ENCODE data around the gene MAPKAPK2. TPM values are rescaled to one million over a fixed set of nuclear protein-coding genes. Genes with fewer than 3 reads are reported as not detected.

The MAPKAPK2 gene
- total and polyA plus RNA-seq, 10 donors: 42.2 to 129 (median 94.2) TPM

- no peak for TF ChIP-seq CTCF (IDR thresholded peaks at IDR 0.05 in 8 of 11, conservative IDR thresholded peaks at IDR 0.05 in 3 of 11)
- no peak for TF ChIP-seq POLR2A (IDR thresholded peaks at IDR 0.05)
- TF ChIP-seq POLR2AphosphoS5 (IDR thresholded peaks at IDR 0.05): no peak
- Histone ChIP-seq H3K27me3 (replicated peaks in 1 of 7) (peaks cover 0 to 22% (median 0%) of the 10 kb centered on the region in 7 donors), H3K9me3 (no peaks in the 10 kb centered on the region), H3K27ac (no peak overlapping the region), H3K4me3 (no peak overlapping the region), H3K36me3 (no peaks in the 10 kb centered on the region), H3K4me1 (peaks cover 0 to 15% (median 9%) of the 10 kb centered on the region in 6 donors)
- no peak for DNase-seq
- intact Hi-C loops (cut with DNase I; ENCODE audit: low total_unique reads): no loop called here
- WGBS, 5 donors: 91 to 95% (median 92%) methylated on average over 7 of the region's 7 CpGs
Measured at GRCh38 chr1:206653715-206654459, 30.8 kb upstream of the MAPKAPK2 start.

GRCh38 chr1:206654828-206655227, 29.9 kb upstream of the MAPKAPK2 start:
- H3K36me3 ChIP-seq: no peaks in the 10 kb centered on the region
- H3K4me3 ChIP-seq: no peak overlapping the region
- peaks cover 0 to 27% (median 0%) of the 10 kb centered on the region in 7 donors for H3K27me3 ChIP-seq (replicated peaks in 1 of 7)
- intact Hi-C loops (cut with DNase I; ENCODE audit: low total_unique reads): no loop called here
- no peak for TF ChIP-seq CTCF (IDR thresholded peaks at IDR 0.05 in 8 of 11, conservative IDR thresholded peaks at IDR 0.05 in 3 of 11)
- H3K27ac ChIP-seq: no peak overlapping the region
- peaks cover 0 to 22% (median 12%) of the 10 kb centered on the region in 6 donors for H3K4me1 ChIP-seq
- H3K9me3 ChIP-seq: no peaks in the 10 kb centered on the region
- 55 to 61% (median 56%) methylated on average over 2 of the region's 2 CpGs for WGBS, 5 donors
- no peak for DNase-seq

GRCh38 chr1:206655471-206655882, 29.2 kb upstream of the MAPKAPK2 start:
- H3K27ac ChIP-seq: no peak overlapping the region
- intact Hi-C loops (cut with DNase I; ENCODE audit: low total_unique reads): no loop called here
- 77 to 86% (median 80%) methylated on average over 4 of the region's 4 CpGs for WGBS, 5 donors
- no peaks in the 10 kb centered on the region for H3K9me3 ChIP-seq
- no peak overlapping the region for H3K4me3 ChIP-seq
- peaks cover 0 to 27% (median 12%) of the 10 kb centered on the region in 6 donors for H3K4me1 ChIP-seq
- TF ChIP-seq CTCF (IDR thresholded peaks at IDR 0.05 in 8 of 11, conservative IDR thresholded peaks at IDR 0.05 in 3 of 11) (no peak), POLR2AphosphoS5 (IDR thresholded peaks at IDR 0.05) (no peak), POLR2A (IDR thresholded peaks at IDR 0.05) (no peak)
- no peak for DNase-seq
- no peaks in the 10 kb centered on the region for H3K36me3 ChIP-seq
- H3K27me3 ChIP-seq (replicated peaks in 1 of 7): peaks cover 0 to 27% (median 0%) of the 10 kb centered on the region in 7 donors

GRCh38 chr1:206656936-206657335, 27.8 kb upstream of the MAPKAPK2 start:
- TF ChIP-seq POLR2AphosphoS5 (IDR thresholded peaks at IDR 0.05): no peak
- no peak for TF ChIP-seq CTCF (IDR thresholded peaks at IDR 0.05 in 8 of 11, conservative IDR thresholded peaks at IDR 0.05 in 3 of 11)
- TF ChIP-seq POLR2A (IDR thresholded peaks at IDR 0.05): no peak
- H3K4me1 ChIP-seq: peaks cover 0 to 27% (median 12%) of the 10 kb centered on the region in 6 donors
- H3K27ac ChIP-seq: no peak overlapping the region
- 80 to 91% (median 85%) methylated on average over 3 of the region's 3 CpGs for WGBS, 5 donors
- no peaks in the 10 kb centered on the region for H3K36me3 ChIP-seq
- H3K9me3 ChIP-seq: no peaks in the 10 kb centered on the region
- intact Hi-C loops (cut with DNase I; ENCODE audit: low total_unique reads): no loop called here
- H3K4me3 ChIP-seq: no peak overlapping the region
- DNase-seq: no peak
- peaks cover 0 to 27% (median 0%) of the 10 kb centered on the region in 7 donors for H3K27me3 ChIP-seq (replicated peaks in 1 of 7)

All from spleen (tissue), 11 donors.